Measurements from ENCODE around the gene ZNF286A.
"Not testable (repeated sequence)": the region's sequence is repeated elsewhere in the genome, so short reads cannot be mapped to it uniquely, and the experiment has no call there.

The ZNF286A gene

GRCh38 chr17:15699937-15700336 is 385 bp downstream of the ZNF286A start:
- DNase-seq (ENCODE audit: low spot score) = not testable (repeated sequence)

- DNase-seq (ENCODE audit: low spot score) = not testable (repeated sequence)
Measured at GRCh38 chr17:15704239-15704638, 4.7 kb downstream of the ZNF286A start.

GRCh38 chr17:15704813-15705212 is 5.3 kb downstream of the ZNF286A start:
- DNase-seq (ENCODE audit: low spot score) = not testable (repeated sequence)

- not testable (repeated sequence) for DNase-seq (ENCODE audit: low spot score)
Measured at GRCh38 chr17:15708879-15709278, 9.3 kb downstream of the ZNF286A start.

GRCh38 chr17:15716601-15717563 is 17.3 kb downstream of the ZNF286A start:
- not testable (repeated sequence) for DNase-seq (ENCODE audit: low spot score)

- DNase-seq (ENCODE audit: low spot score) = not testable (repeated sequence)
Measured at GRCh38 chr17:15730535-15730934, 31.0 kb downstream of the ZNF286A start.

GRCh38 chr17:15731900-15732299 is 32.3 kb downstream of the ZNF286A start, which contains the start of gene TBC1D26:
TBC1D26 (plus strand) TSS chr17:15732283; CDS start chr17:15735349, 3,066 bp downstream.
- DNase-seq (ENCODE audit: low spot score) = not testable (repeated sequence)

GRCh38 chr17:15733174-15733789 is 33.7 kb downstream of the ZNF286A start:
- DNase-seq (ENCODE audit: low spot score) = not testable (repeated sequence)

- DNase-seq (ENCODE audit: low spot score) = not testable (repeated sequence)
Measured at GRCh38 chr17:15736578-15736977, 37.0 kb downstream of the ZNF286A start.

GRCh38 chr17:15738066-15738465 is 38.5 kb downstream of the ZNF286A start:
- DNase-seq (ENCODE audit: low spot score) = no peak

- DNase-seq (ENCODE audit: low spot score) = not testable (repeated sequence)
Measured at GRCh38 chr17:15739259-15739658, 39.7 kb downstream of the ZNF286A start.

GRCh38 chr17:15740041-15740440 is 40.5 kb downstream of the ZNF286A start:
- not testable (repeated sequence) for DNase-seq (ENCODE audit: low spot score)

GRCh38 chr17:15740570-15741120 is 41.1 kb downstream of the ZNF286A start:
- DNase-seq (ENCODE audit: low spot score) = no peak

- no peak for DNase-seq (ENCODE audit: low spot score)
Measured at GRCh38 chr17:15741624-15742023, 42.1 kb downstream of the ZNF286A start.

GRCh38 chr17:15742051-15742795 is 42.7 kb downstream of the ZNF286A start:
- no peak for DNase-seq (ENCODE audit: low spot score)

GRCh38 chr17:15742921-15743320 is 43.4 kb downstream of the ZNF286A start:
- DNase-seq (ENCODE audit: low spot score) = no peak

- DNase-seq (ENCODE audit: low spot score) = no peak
Measured at GRCh38 chr17:15744074-15744676, 44.6 kb downstream of the ZNF286A start.

GRCh38 chr17:15744885-15745284 is 45.3 kb downstream of the ZNF286A start:
- DNase-seq (ENCODE audit: low spot score) = no peak

- DNase-seq (ENCODE audit: low spot score) = not testable (repeated sequence)
Measured at GRCh38 chr17:15749403-15749802, 49.9 kb downstream of the ZNF286A start.

GRCh38 chr17:15768865-15769533 is 69.4 kb downstream of the ZNF286A start:
- not testable (repeated sequence) for DNase-seq (ENCODE audit: low spot score)
